HS-27A (cell line): Measurements from ENCODE around the gene TMEM202.
"Not testable (repeated sequence)": the region's sequence is repeated elsewhere in the genome, so short reads cannot be mapped to it uniquely, and the experiment has no call there.

Experiments
- DNase-seq: peaks from one replicate; pipeline ENCODE4 v3.0.0-alpha.2; 2012; ENCODE audit warnings: low read depth, missing footprints

Gene TMEM202

DNA sequence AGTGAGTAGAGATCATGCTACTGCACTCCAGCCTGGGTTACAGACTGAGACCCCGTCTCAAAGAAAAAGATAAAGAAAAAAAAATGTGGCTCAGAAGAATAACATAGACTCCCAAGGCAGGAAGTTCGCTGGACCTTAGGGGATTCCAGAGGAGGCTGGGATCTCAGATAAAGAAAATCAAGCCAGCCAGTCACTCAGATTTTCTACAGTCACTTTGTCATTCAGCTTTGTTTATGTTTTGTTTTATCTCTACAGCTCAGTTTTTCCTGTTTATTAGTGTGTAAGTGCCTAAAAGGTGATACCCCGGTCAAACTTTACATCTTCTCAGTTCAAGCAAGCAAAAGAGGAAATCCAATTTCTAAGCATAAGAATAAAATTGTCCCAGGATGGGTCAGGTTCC, 6.3 kb downstream of the TMEM202 start:
- DNase-seq = no peak

DNA sequence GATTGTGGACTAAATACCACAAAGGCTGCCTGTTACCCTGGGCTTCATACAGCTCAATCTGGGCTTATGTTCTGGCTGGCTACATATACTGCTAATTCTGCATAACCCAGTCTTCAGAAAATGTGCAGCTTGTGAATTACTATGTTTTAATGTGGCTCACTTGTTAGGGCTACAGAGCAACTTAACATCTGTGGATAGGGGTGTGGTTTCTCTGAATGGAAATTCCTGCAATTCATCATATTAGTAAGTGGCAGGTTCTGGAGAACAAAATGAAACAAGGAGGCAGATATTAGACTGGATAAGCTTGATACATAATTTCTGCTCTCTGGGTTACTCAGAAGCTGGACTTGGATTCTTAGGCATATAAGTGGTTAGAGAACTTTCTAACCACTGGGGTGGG, 6.7 kb downstream of the TMEM202 start:
- DNase-seq = no peak

GRCh38 chr15:72406936-72407335, 8.8 kb downstream of the TMEM202 start:
- no peak for DNase-seq

- DNase-seq = no peak
Observed at GRCh38 chr15:72411111-72411510, 13.0 kb downstream of the TMEM202 start.

DNA sequence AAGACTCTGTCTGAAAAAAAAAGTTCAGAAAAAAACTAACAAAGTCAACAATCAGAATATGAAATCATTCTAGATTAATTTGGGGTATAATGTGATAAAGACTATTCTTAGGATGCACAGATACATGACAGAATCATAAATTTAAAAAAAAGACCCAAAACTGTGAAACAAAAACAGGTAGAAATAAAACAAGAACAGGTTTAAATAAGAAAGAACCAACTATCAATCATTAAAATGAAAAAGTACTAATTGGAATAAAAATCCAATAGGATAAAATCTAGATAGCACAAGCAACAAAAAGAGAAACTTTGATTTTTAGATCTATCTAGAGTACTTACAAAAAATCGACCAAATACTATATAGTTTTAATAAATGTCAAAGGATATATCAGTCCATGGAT, 13.4 kb downstream of the TMEM202 start:
- DNase-seq = no peak

DNA sequence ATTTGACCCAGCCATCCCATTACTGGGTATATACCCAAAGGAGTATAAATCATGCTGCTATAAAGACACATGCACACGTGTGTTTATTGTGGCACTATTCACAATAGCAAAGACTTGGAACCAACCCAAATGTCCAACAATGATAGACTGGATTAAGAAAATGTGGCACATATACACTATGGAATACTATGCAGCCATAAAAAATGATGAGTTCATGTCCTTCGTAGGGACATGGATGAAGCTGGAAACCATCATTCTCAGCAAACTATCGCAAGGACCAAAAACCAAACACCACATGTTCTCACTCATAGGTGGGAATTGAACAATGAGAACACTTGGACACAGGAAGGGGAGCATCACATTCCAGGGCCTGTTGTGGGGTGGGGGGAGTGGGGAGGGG, 15.2 kb downstream of the TMEM202 start:
- DNase-seq = not testable (repeated sequence)

GRCh38 chr15:72415304-72415703, 17.2 kb downstream of the TMEM202 start:
- no peak for DNase-seq

- DNase-seq = not testable (repeated sequence)
Observed at GRCh38 chr15:72419768-72420167, 21.7 kb downstream of the TMEM202 start.

- DNase-seq = no peak
Observed at GRCh38 chr15:72420576-72420975, 22.5 kb downstream of the TMEM202 start.

DNA sequence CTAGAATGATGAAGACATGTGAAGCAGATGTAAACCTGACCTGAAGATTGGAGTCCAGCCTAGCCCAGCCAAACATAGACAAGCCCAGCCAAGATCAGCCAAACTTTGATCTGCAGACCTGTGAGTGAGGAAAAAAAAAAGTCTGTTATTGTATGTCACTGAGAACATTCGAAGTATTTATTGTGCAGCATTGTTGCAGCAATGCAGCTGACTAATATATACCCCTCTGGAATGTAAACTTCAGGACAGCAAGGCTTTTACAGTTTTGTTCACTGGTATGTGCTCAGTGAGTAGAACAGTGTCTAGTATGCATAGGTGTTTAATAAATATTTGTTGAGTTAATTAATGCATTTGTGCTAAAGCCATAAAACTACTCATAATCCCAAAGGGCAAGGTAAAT, 23.4 kb downstream of the TMEM202 start:
- no peak for DNase-seq

DNA sequence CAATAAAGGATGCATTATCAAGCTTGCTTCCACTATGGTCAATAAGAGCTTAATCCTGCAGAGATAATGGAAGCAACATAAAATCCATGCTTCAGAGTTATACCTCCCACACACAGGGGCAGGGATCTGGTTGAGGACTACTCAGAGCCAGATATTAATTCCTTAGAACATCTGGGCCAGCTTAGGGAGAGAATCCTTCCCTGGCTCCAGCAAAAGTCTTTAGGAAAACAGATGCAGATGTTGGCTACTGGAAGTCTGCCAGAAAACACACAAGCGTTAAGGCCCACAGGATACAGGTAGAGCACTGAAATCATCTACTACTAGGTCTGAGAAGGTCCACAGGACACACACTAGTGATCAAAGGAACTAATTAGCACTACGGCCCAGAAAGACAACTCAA, 25.2 kb downstream of the TMEM202 start:
- DNase-seq = no peak

GRCh38 chr15:72426753-72427152, 28.6 kb downstream of the TMEM202 start:
- DNase-seq = no peak

DNA sequence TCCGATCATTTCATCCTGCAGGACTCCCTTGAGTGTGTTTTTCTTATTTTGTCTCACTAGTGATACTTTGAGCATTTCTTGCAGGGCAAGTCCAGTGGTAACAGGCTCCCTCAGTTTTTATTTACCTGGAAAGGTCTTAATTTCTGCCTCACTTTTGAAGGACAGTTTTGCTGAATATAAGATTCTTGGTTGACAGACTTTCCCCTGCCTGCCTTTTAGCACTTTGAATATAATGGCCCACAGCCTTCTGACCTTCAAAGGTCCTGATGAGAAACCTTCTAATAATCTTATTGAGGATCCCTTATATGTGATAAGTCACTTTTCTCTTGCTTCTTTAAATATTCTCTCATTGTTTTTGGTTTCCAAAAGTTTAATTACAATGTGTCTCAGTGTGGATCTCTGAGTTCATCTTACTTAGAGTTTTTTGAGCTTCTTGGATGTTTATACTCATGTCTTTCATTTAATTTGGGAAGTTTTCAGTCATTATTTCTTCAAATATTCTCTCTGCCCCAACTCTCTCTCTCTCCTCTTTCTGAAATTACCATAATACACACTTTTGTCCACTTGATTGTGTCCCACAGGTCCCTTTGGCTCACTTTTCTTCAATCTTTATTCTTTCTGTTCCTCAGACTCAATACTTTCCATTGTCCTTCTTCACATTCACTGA, 39.7 kb downstream of the TMEM202 start:
- no peak for DNase-seq

DNA sequence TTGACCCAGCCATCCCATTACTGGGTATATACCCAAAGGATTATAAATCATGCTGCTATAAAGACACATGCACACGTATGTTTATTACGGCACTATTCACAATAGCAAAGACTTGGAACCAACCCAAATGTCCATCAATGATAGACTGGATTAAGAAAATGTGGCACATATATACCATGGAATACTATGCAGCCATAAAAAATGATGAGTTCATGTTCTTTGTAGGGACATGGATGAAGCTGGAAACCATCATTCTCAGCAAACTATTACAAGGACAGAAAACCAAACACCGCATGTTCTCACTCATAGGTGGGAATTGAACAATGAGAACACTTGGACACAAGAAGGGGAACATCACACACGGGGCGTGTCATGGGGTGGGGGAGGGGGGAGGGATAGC, 44.7 kb downstream of the TMEM202 start:
- DNase-seq = not testable (repeated sequence)

DNA sequence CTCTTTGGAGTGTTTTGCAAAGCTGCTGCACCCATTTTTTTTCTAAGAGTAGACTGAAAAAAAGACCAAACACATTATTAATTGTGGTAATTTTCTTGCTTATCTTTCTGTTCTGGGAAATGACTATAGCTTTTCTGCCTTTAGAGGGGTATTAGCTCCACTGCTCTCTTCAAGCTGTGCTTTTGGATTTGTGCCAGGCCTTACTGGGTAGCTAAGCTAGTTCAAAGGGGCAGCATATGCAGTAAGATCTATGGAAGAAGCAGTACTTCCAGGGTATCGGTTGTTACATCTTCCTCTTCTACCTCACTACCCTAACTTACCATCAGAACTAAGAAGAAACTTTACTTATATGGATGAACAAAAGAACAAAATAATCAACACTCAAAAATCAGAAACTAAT, 47.3 kb downstream of the TMEM202 start:
- DNase-seq = no peak

- no peak for DNase-seq
Observed at GRCh38 chr15:72450805-72451204, 52.7 kb downstream of the TMEM202 start.

DNA sequence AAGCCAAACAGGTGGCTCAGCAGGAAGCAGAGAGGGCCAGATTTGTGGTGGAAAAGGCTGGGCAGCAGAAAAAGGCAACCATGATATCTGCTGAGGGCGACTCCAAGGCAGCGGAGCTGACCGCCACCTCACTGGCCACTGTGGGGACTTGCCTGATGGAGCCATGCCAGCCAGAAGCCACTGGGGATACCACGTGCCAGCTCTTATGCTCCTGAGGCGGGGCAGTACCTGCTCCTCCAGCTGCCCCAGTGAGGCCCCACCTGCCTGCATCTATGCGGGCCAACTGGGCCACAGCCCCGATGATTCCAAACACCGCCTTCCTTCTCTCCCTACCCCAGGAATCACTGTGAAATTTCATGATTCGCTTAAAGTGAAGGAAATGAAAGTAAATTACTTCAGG, 53.1 kb downstream of the TMEM202 start:
- no peak for DNase-seq

DNA sequence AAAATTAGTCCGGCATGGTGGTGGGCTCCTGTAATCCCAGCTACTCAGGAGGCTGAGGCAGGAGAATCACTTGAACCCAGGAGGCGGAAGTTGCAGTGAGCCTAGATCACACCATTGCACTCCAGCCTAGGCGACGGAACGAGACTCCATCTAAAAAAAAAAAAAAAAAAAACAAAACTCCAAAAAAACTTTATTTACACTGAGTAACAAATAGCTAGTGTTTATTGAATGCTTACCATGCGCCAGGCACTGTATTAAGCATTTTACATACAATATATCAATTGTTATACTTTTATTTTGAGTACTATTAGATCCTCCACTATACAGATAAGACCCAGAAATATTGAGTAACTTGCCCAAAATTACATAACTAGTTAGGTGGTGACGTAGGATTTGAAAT, 58.6 kb downstream of the TMEM202 start:
- DNase-seq = no peak
